Caki2 (cell line): ENCODE data around the gene WNT6. TPM values are rescaled to one million over a fixed set of nuclear protein-coding genes. Genes with fewer than 3 reads are reported as not detected.
"Not testable (repeated sequence)": the region's sequence is repeated elsewhere in the genome, so short reads cannot be mapped to it uniquely, and the experiment has no call there.

Experiments
- DNase-seq: peaks from one replicate; pipeline ENCODE4 v3.0.0-alpha.2; 2015; ENCODE audit warnings: low read depth
- in situ Hi-C: cut with HindIII; loops from 2 replicates; pipeline ENCODE4 v1.10.0; 2016; ENCODE audit warnings: low sequenced_read_pairs, low pct_unique_long_range_greater_than_20kb, mixed read lengths
- total RNA-seq: library from RNA; depleted of rRNA; stranded (reverse); fragments of >200 nt; shearing (Covaris generic); gene quantifications from 2 replicates; pipeline ENCODE4 v1.2.3, GENCODE V29; 2014; ENCODE audit warnings: low replicate concordance

Gene WNT6
- total RNA-seq, 1 experiment from 2014 or later = 4.4 TPM

DNA sequence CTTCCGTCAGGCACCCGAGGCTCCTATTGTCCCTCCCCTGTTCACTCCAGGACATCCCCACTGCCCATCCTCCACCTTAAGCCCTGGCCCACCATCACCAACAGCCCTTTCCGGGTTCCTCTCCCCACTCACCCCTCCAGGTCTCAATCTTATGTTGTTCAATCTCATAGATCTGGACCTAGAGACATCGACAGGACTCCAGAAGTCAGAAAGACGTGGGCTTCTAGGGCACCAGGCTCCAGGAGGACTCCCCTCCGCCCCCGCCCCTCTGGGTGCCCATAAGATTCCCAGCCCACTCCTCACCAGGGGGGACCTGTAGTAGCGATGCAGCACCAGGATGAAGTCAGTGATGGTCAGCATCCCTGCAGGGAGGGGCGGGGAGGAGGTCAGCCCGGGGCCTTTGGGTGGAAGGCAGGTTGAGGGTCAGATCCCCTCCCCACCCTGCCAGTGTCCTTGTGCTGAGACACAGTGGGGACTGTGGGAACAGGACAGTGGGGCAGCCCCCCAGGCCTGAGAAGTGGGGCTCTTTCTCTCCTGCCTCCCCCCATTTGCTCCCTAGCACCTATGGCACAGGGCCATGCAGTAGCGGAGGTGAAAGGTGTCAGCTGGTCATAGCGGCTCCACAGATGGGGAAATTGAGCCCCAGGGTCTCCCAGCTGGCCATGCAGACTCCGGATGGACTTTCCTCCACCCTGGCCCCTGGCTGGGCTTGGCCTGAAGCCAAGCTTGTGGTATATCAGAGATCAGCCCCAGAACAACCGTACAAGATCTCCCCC lies 31.7 kb upstream of the WNT6 start:
- in situ Hi-C loops = no loop called here
- DNase-seq = no peak

DNA sequence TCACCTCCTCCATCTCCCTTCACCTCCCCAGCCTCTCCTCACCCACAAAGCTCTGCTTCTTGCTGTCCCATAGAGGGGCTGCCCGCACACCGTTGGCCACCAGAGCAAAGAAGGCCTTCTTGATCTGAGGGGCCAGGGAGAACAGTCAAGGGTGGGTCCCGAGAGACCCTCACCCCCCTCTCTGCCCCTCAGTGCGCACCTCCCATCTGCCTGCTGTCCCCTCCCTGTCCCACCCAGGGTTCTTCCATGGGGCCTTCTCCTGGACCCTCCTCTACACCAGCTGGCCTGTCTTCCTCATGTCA lies 31.2 kb upstream of the WNT6 start:
- in situ Hi-C loops = no loop called here
- DNase-seq = no peak

- no peak for DNase-seq
- in situ Hi-C loops = no loop called here
Observed at GRCh38 chr2:218829868-218830451, 29.6 kb upstream of the WNT6 start.

- in situ Hi-C loops = no loop called here
- DNase-seq = no peak
Observed at GRCh38 chr2:218830526-218831306, 28.9 kb upstream of the WNT6 start.

GRCh38 chr2:218831378-218831990 lies 28.1 kb upstream of the WNT6 start, which contains the start of gene PRKAG3:
Gene PRKAG3, minus strand, starts transcription at chr2:218831803.
- in situ Hi-C loops = no loop called here
- no peak for DNase-seq

DNA sequence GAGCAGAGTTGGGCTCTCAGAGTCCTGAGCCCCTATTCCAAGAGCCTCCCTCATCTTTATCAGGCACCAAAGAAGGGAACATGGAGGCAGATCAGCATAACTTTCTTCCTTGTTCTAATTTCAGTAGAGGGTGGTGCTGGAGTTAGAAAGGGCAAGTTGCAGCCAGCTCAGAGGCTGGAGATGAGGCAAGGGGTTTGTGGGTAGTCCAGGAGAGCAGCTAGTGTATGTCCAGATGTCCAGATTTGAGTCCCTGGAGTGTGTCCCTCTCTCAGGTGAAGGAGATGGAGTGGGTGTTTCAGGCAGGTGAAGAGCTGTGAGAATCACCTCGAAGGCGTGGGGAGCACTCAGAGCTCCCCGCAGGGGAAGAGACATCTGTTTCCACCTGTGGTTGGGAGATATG lies 27.5 kb upstream of the WNT6 start:
- in situ Hi-C loops = no loop called here
- no peak for DNase-seq

- in situ Hi-C loops = no loop called here
- no peak for DNase-seq
Observed at GRCh38 chr2:218832520-218832919, 27.1 kb upstream of the WNT6 start.

- in situ Hi-C loops = no loop called here
- no peak for DNase-seq
Observed at GRCh38 chr2:218833023-218833609, 26.5 kb upstream of the WNT6 start.

DNA sequence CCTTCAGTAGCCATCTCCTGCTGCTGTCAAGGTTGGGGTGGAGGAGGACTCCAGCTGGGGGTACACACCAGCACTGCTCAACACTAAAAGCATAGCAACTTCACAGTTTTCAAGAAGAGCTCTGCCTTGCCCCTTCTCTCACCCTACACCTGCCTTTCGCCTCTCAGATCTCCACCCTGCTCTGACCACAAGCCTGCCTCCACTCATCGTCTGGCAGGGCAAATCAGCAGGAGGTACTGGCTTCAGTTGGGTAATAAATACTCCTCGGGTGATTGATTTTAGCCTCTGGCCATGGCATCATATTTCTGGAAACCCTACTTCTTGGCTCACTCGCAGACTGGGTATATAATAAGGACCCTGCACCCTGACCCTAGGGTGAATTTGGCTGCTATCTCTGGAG lies 24.9 kb upstream of the WNT6 start:
- no peak for DNase-seq
- in situ Hi-C loops = no loop called here

DNA sequence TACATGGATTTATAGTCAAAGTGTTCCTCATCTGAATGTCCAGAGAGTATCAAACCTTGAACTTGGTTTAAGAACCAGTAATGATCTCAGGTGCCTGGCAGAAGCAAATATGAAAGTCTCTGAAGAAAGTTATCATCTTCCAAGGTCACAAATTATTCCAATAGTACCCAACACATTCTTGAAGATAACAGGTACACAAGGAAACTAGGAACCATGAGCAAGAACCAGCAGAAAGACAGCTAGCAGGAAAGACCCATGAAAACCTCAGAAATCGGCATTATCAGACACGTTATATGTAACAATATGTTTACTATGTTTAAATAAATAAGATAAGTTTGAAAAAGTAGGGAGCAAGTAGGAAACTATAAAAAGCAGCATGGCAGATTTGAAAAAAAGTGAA lies 22.1 kb upstream of the WNT6 start:
- no peak for DNase-seq
- in situ Hi-C loops = no loop called here

GRCh38 chr2:218839430-218839829 lies 20.2 kb upstream of the WNT6 start:
- in situ Hi-C loops = no loop called here
- DNase-seq = no peak

DNA sequence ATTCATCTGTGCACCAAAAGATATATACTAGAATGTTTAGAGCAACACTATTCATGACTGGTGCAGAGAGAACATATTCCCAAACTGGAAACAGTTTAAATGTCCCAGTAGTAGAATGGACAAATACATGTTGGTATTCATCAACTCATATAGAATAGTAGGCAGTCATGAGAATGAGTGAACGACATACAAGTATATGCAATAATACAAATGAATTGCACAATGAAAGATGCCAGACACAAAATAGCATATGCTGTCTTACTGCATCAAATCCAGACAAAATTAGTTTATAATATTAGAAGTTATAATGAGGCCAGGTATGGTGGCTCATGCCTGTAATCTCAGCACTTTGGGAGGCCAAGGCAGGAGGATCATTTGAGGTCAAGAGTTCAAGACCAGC lies 19.7 kb upstream of the WNT6 start:
- no peak for DNase-seq
- in situ Hi-C loops = no loop called here

GRCh38 chr2:218844334-218844733 lies 15.3 kb upstream of the WNT6 start:
- in situ Hi-C loops, DNase-seq: not testable (repeated sequence)

- in situ Hi-C loops, DNase-seq: not testable (repeated sequence)
Observed at GRCh38 chr2:218846963-218847362, 12.6 kb upstream of the WNT6 start.

DNA sequence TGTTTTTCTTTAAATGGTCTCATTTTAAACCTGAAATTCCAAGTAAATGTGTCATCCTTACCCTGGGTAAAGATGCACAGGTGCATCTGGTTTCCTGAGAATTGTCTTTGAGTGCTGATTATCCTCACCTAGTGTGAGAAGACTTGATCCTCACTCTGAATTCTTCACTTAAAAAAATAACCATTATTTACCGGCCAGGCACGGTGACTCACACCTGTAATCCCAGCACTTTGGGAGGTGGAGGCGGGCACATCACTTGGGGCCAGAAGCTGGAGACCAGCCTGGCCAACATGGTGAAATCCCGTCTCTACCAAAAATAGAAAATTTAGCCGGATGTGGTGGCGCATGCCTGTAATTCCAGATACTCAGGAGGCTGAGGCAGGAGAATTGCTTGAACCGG lies 9.9 kb upstream of the WNT6 start:
- in situ Hi-C loops = no loop called here
- no peak for DNase-seq

DNA sequence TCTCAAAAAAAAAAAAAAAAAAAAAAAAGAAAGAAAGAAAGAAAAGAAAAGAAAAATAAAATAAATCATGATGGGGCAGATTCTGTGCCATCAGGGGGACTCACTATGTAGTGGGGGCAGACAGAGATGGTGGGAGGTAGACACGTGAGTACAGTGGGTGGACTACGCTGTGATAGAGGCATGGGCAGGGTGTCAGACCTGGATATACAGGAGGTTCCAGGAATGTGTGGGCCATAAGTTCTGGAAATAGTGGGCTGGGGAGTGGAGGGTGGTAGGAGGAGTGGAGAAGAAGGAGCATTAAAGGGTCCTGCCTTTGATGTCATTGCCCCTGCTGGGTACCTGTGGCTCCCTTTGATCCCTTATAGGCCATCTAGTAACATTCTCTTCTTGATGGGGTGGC lies 8.8 kb upstream of the WNT6 start:
- DNase-seq = no peak
- in situ Hi-C loops = no loop called here

DNA sequence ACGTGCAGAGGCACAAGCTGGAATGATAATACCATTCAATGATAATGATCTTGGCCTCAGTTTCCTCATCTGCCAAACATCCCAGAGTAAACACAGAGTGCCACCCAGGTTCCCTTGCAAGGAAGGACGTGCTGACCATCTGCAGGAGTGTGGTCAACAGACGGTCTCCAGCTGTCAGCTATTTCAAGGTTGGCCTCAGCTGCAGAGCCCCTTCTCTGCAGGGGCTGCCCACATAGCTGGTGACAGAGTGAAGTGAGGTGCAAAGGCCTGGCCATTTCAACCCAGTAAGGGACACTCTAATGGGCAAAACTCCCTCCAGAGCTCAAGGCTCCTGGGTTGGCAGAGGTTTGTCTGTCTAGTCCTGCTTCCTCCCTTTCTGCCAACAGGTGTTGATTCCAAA lies 8.3 kb upstream of the WNT6 start:
- no peak for DNase-seq
- in situ Hi-C loops = no loop called here

DNA sequence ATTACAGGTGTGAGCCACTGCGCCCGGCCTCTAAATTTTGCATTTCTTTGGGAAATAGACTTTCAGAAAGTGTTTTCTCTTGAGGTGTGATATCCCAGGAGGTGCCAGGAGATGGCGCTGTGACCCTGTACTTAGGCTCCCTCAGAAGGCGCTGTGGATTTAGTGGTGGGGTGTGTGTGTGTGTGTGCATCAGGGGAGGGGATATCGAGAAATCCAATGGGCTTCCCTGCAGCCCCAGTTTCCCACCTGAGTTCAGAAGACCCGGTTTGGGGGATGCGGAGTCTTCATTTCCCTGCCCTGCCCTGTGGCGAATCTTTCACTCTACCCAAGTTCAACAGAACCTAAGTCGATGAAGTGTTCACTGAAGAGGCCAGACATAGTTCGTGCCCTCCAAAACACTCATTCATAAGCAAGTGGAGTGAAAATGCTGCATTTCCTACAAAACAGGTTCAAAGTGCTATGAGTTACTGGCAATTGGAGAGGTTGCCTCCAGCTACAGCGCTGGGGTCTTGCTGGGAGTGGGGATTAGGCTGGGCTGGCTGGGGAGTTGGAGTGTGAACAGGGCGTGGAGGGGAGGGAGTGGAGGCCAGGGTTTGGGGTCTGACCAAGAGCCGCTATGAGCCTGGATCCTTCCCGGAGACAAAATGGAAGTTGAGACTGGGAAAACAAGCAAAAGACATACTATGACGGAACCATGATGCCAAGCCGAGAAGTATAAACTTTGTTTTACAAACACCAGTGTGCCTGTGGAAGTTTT lies 6.5 kb upstream of the WNT6 start:
- peak; percentile 54 for DNase-seq
- in situ Hi-C loops = no loop called here
